Measurements from ENCODE around the gene NXNL2. TPM values are rescaled to one million over a fixed set of nuclear protein-coding genes. Genes with fewer than 3 reads are reported as not detected.

NXNL2 gene
- total RNA-seq, 6 experiments from 2014 or later, result 5.4 to 8.8 (median 8.2) TPM

DNA sequence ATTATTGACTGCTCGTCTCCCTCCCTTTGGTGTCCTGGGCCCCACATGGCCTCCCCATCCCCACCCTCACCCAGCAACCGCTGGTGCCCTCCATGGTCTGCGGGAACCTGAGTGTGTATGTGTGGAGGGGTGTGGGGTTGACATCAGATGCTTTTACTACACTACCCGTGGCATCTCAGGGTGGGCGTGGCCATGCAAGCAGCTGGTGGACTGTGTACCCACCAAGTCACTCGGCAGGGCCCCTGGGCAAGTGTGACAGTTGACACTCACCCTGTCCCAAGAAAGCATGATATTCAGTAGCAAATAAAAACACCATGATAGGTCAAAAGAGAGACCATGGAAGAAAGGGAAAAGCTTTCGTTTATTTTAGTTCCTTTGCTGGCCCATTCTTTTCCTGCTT is 7.4 kb upstream of the NXNL2 start:
- Mint-ChIP-seq H3K4me1 (ENCODE audit: low read depth) (peaks cover 67% of the 10 kb centered on the region), H3K4me3 (no peak overlapping the region), H3K27me3 (ENCODE audit: insufficient read depth) (no peaks in the 10 kb centered on the region; the same call in none of the 2 replicates), H3K9me3 (no peaks in the 10 kb centered on the region; the same call in 1 of the 2 replicates), H3K36me3 (ENCODE audit: low read depth) (peaks cover 39% of the 10 kb centered on the region), H3K27ac (no peak overlapping the region; the same call in 1 of the 2 replicates)
- TF ChIP-seq CTCF (IDR thresholded peaks at IDR 0.05), result no peak
- DNase-seq, result no peak

GRCh38 chr9:88528080-88528790 is 6.7 kb upstream of the NXNL2 start:
- no peak for TF ChIP-seq CTCF (IDR thresholded peaks at IDR 0.05)
- DNase-seq, result no peak
- peaks cover 45% of the 10 kb centered on the region for H3K36me3 Mint-ChIP-seq (ENCODE audit: low read depth)
- H3K4me1 Mint-ChIP-seq (ENCODE audit: low read depth), result peaks cover 67% of the 10 kb centered on the region
- H3K27ac Mint-ChIP-seq, result peak overlapping the region; percentile 85
- peaks cover 6% of the 10 kb centered on the region for H3K9me3 Mint-ChIP-seq
- H3K27me3 Mint-ChIP-seq (ENCODE audit: insufficient read depth), result peaks cover 1% of the 10 kb centered on the region; the same call in 1 of the 2 replicates
- H3K4me3 Mint-ChIP-seq, result peak overlapping the region; percentile 11; the same call in 1 of the 2 replicates

DNA sequence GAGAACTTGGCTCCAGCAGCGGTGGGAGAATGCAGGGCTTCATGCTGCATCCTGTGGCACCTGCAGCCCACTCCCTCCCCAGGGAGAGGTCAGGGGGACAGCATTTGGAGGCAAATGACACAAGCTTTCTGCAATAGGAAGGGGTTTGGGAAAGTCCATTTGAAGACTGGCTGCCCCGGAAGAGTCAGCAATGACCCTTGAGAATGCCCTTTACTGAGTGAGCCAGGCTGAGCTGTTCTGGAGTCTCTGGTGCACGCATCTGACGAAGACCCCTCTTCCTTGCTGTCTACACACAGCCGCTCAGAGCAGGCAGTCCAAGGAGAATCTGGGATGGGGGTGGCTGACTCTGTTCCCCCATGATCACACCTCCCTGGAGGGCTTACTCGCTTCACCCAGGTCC is 5.5 kb upstream of the NXNL2 start:
- no peak for DNase-seq
- peaks cover 1% of the 10 kb centered on the region; the same call in 1 of the 2 replicates for H3K27me3 Mint-ChIP-seq (ENCODE audit: insufficient read depth)

DNA sequence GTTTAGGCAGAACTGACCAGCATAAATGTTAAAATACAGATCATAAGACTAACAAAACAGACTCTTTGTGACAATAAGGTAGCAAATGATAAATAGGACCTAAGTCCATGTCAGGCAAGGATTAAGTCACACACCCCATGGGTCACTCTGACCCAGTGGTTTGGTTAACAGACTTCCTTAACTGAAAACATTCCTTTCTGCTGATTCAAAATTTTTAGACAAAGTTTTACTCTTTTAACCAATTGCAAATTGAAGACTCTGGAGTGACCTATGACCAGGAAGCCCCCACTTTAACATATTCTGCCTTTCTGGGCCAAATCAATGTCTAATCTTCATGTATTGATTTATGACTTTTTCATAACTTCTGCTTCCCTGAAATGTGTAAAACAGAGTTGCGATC is 4.9 kb upstream of the NXNL2 start:
- TF ChIP-seq CTCF (IDR thresholded peaks at IDR 0.05), result no peak
- peaks cover 12% of the 10 kb centered on the region for H3K9me3 Mint-ChIP-seq
- peaks cover 1% of the 10 kb centered on the region; the same call in 1 of the 2 replicates for H3K27me3 Mint-ChIP-seq (ENCODE audit: insufficient read depth)
- H3K4me3 Mint-ChIP-seq, result peak overlapping the region; percentile 64
- peak overlapping the region; percentile 85 for H3K27ac Mint-ChIP-seq
- H3K36me3 Mint-ChIP-seq (ENCODE audit: low read depth), result peaks cover 51% of the 10 kb centered on the region
- DNase-seq, result peak; percentile 71
- peaks cover 63% of the 10 kb centered on the region for H3K4me1 Mint-ChIP-seq (ENCODE audit: low read depth)

More for the DNA sequence above, 5.5 kb upstream of the NXNL2 start:
- no peak for TF ChIP-seq CTCF (IDR thresholded peaks at IDR 0.05)
- peak overlapping the region; percentile 85 for H3K27ac Mint-ChIP-seq
- peak overlapping the region; percentile 65 for H3K4me3 Mint-ChIP-seq
- peaks cover 53% of the 10 kb centered on the region for H3K36me3 Mint-ChIP-seq (ENCODE audit: low read depth)
- H3K9me3 Mint-ChIP-seq, result peaks cover 12% of the 10 kb centered on the region
- peaks cover 63% of the 10 kb centered on the region for H3K4me1 Mint-ChIP-seq (ENCODE audit: low read depth)

DNA sequence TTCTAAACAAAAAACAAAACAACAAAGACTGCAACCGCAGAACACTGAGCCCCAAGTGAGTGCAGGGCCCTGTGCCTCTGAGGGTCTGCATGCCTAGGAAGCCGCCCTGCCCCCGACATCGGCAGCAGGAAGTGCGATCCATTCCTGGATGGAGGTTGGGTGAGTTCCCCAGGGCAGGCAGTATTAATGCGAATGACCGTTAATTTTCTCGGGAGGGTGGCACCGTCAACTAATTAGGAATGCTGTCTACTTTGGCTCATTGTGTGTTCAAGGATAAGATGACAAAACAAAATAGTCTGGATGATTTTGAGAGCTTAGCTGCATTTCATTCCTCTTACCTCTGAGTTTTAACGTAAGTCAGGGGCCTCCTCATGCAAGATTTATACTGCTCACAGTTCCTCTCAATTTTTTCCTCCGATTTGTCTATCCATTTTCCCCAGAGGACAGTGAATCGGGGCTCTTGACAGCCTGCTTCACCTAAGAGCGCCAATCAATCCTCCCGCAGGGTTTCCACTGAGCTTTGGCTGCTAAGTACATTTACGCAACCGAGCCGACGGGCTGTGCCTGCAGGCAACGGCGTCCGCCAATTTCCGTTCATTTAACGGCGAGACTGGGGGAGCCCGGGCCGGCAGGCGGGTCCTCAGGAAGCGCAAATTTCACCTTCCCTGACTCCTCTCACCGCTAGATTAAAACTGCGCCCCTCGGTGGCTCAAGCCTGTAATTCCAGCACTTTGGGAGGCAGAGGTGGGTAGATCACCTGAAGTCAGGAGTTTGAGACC is 2.9 kb upstream of the NXNL2 start:
- Mint-ChIP-seq H3K36me3 (ENCODE audit: low read depth) (peaks cover 45% of the 10 kb centered on the region), H3K9me3 (peaks cover 12% of the 10 kb centered on the region), H3K4me3 (peak overlapping the region; percentile 97), H3K4me1 (ENCODE audit: low read depth) (peaks cover 66% of the 10 kb centered on the region), H3K27ac (peak overlapping the region; percentile 96), H3K27me3 (ENCODE audit: insufficient read depth) (peaks cover 1% of the 10 kb centered on the region; the same call in 1 of the 2 replicates)
- peak; percentile 52 for TF ChIP-seq CTCF (IDR thresholded peaks at IDR 0.05)
- no peak for DNase-seq
